ENCODE measurements around the gene AGBL1. TPM values are rescaled to one million over a fixed set of nuclear protein-coding genes. Genes with fewer than 3 reads are reported as not detected.

The AGBL1 gene
- total RNA-seq, 3 donors from 2014 or later (not counting 1 experiment from before 2014, with no cell fraction given): not detected

GRCh38 chr15:86163816-86164215 is 84.1 kb downstream of the AGBL1 start:
- no peak overlapping the region for H3K4me3 Mint-ChIP-seq
- intact Hi-C loops (cut with micrococcal nuclease): no loop called here

GRCh38 chr15:86164232-86164898 is 84.7 kb downstream of the AGBL1 start:
- no peak overlapping the region for H3K4me3 ChIP-seq (ENCODE audit: low read length)
- H3K9me3 ChIP-seq (ENCODE audit: control insufficient read depth, insufficient read depth, low read length): no peaks in the 10 kb centered on the region
- H3K36me3 ChIP-seq (ENCODE audit: control insufficient read depth, insufficient read depth, low read length): no peaks in the 10 kb centered on the region
- 45% methylated on average over 8 of the region's 8 CpGs for WGBS (ENCODE audit: insufficient coverage)
- no peak overlapping the region for H3K27ac ChIP-seq (ENCODE audit: low read length)
- Mint-ChIP-seq H3K27ac (no peak overlapping the region), H3K36me3 (no peaks in the 10 kb centered on the region), H3K9me3 (no peaks in the 10 kb centered on the region), H3K4me3 (no peak overlapping the region), H3K27me3 (ENCODE audit: low read depth in 2 of 2) (peaks cover 12 to 17% of the 10 kb centered on the region in 2 donors), H3K4me1 (no peaks in the 10 kb centered on the region)
- no peak for TF ChIP-seq CTCF (IDR thresholded peaks at IDR 0.05)
- ATAC-seq: no peak
- no peaks in the 10 kb centered on the region for H3K4me1 ChIP-seq (ENCODE audit: control insufficient read depth, insufficient read depth, low read length)
- H3K27me3 ChIP-seq (ENCODE audit: control insufficient read depth, insufficient read depth, low read length): no peaks in the 10 kb centered on the region
- intact Hi-C loops (cut with micrococcal nuclease): no loop called here
- DNase-seq: no peak

More at GRCh38 chr15:86163816-86164215, 84.1 kb downstream of the AGBL1 start:
- H3K27ac Mint-ChIP-seq: no peak overlapping the region
- 68% methylated on average over 2 of the region's 2 CpGs for WGBS (ENCODE audit: insufficient coverage)
- Histone ChIP-seq H3K27me3 (ENCODE audit: control insufficient read depth, insufficient read depth, low read length) (no peaks in the 10 kb centered on the region), H3K4me1 (ENCODE audit: control insufficient read depth, insufficient read depth, low read length) (no peaks in the 10 kb centered on the region), H3K4me3 (ENCODE audit: low read length) (no peak overlapping the region), H3K9me3 (ENCODE audit: control insufficient read depth, insufficient read depth, low read length) (no peaks in the 10 kb centered on the region), H3K27ac (ENCODE audit: low read length) (no peak overlapping the region), H3K36me3 (ENCODE audit: control insufficient read depth, insufficient read depth, low read length) (no peaks in the 10 kb centered on the region)
- H3K27me3 Mint-ChIP-seq (ENCODE audit: low read depth in 2 of 2): peaks cover 8 to 14% of the 10 kb centered on the region in 2 donors
- TF ChIP-seq CTCF (IDR thresholded peaks at IDR 0.05): no peak
- H3K36me3 Mint-ChIP-seq: no peaks in the 10 kb centered on the region
- no peak for ATAC-seq
- DNase-seq: no peak
- H3K4me1 Mint-ChIP-seq: no peaks in the 10 kb centered on the region
- H3K9me3 Mint-ChIP-seq: no peaks in the 10 kb centered on the region

GRCh38 chr15:86165265-86166211 is 85.9 kb downstream of the AGBL1 start:
- H3K4me3 ChIP-seq (ENCODE audit: low read length): no peak overlapping the region
- no peaks in the 10 kb centered on the region for H3K9me3 ChIP-seq (ENCODE audit: control insufficient read depth, insufficient read depth, low read length)
- Mint-ChIP-seq H3K27me3 (ENCODE audit: low read depth in 2 of 2) (peaks cover 20 to 22% of the 10 kb centered on the region in 2 donors), H3K9me3 (no peaks in the 10 kb centered on the region), H3K4me1 (no peaks in the 10 kb centered on the region), H3K4me3 (no peak overlapping the region), H3K36me3 (no peaks in the 10 kb centered on the region), H3K27ac (no peak overlapping the region)
- intact Hi-C loops (cut with micrococcal nuclease): no loop called here
- DNase-seq (no peak), ATAC-seq (no peak)
- H3K27ac ChIP-seq (ENCODE audit: low read length): no peak overlapping the region
- TF ChIP-seq CTCF (IDR thresholded peaks at IDR 0.05): no peak
- no peaks in the 10 kb centered on the region for H3K4me1 ChIP-seq (ENCODE audit: control insufficient read depth, insufficient read depth, low read length)
- 92% methylated on average over 4 of the region's 5 CpGs for WGBS (ENCODE audit: insufficient coverage)
- no peaks in the 10 kb centered on the region for H3K36me3 ChIP-seq (ENCODE audit: control insufficient read depth, insufficient read depth, low read length)
- H3K27me3 ChIP-seq (ENCODE audit: control insufficient read depth, insufficient read depth, low read length): no peaks in the 10 kb centered on the region
